ENCODE measurements around the gene TBPL1. TPM values are rescaled to one million over a fixed set of nuclear protein-coding genes. Genes with fewer than 3 reads are reported as not detected.
A peak's percentile ranks its signal among the peaks of the same experiment; 100 is the strongest.

The TBPL1 gene
- total RNA-seq (26.9 and 29.6 TPM in 2 replicates), polyA plus RNA-seq (23.3 and 29.5 TPM in 2 replicates), polyA minus RNA-seq (24.6 and 42.7 TPM in 2 replicates)
- total RNA-seq (2013): 40.1 TPM

DNA sequence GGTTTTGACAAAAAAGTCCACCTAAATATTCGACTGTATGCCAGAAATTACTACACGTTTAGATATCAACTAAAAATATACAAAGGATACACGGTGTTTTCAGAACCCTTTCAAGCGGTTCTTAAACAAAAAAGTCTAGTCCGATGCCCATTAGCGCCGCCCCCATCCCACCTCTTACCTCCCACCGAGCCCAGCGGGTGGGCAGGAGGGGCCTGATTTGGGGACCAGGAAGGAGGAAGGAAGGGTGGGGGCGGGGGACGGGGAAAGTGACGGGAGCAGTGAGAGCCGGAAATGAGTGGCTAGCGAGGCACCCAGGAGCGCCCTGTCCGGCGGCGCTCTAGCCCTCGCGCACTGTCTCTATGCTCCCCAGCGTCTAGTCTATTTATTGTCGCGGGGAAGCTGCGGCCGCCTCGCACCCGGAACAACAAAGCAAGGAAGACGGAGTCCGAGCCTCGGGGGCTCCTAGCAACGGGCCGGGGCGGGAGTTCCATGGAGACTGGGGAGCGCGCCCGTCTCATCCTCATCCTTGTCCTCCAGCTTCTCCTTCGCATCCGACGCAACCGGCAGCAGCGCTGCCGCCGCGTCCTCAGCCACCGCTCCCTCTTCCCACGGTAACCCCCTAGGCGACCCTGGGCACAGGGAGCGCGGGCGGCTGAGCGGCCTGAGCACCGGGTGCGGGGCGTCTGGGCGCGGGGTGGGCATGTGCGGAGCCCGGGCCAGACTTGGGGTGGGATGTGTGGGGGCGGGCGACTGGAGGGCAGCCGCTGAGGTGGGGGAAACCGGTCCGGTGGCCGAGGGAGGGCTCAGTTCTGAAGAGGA is at the start of gene TBPL1:
Gene TBPL1 (plus strand): TSS at position 410 of the 819 bp plus-strand sequence. CDS start 26,902 bp downstream, outside the sequence.
- POLR2A ChIA-PET: interaction anchor here (0.7 to 0.8 kb wide), 2 partner anchors 11 to 14 kb away, joined by 3 to 4 read pairs; no protein-coding TSS in a partner anchor
- H4K20me1 ChIP-seq (ENCODE audit: control insufficient read depth, insufficient read depth, low read length, poor library complexity, severe bottlenecking): peaks cover 6% of the 10 kb centered on the region
- WGBS (ENCODE audit: insufficient coverage): under 1% methylated on average over 51 of the region's 64 CpGs
- intact Hi-C loops (cut with micrococcal nuclease): loop anchor here (1.0 to 5.0 kb wide), 7 partner anchors 20 to 1544 kb away; partner anchors contain the start of genes AHI1, HBS1L, MYB and SLC18B1
- peaks cover 20 to 27% of the 10 kb centered on the region in 2 donors for H3K4me1 ChIP-seq (ENCODE audit: control insufficient read depth in 2 of 2, insufficient read depth in 2 of 2, low read length in 2 of 2)
- peak within 1 kb of the TSS; percentile 75 for H3K4me2 ChIP-seq (replicated peaks; ENCODE audit: low read depth, low read length, poor library complexity, severe bottlenecking)
- TF ChIP-seq, protein P1, sequence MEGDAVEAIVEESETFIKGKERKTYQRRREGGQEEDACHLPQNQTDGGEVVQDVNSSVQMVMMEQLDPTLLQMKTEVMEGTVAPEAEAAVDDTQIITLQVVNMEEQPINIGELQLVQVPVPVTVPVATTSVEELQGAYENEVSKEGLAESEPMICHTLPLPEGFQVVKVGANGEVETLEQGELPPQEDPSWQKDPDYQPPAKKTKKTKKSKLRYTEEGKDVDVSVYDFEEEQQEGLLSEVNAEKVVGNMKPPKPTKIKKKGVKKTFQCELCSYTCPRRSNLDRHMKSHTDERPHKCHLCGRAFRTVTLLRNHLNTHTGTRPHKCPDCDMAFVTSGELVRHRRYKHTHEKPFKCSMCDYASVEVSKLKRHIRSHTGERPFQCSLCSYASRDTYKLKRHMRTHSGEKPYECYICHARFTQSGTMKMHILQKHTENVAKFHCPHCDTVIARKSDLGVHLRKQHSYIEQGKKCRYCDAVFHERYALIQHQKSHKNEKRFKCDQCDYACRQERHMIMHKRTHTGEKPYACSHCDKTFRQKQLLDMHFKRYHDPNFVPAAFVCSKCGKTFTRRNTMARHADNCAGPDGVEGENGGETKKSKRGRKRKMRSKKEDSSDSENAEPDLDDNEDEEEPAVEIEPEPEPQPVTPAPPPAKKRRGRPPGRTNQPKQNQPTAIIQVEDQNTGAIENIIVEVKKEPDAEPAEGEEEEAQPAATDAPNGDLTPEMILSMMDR (IDR thresholded peaks at IDR 0.05): no peak
- no peak for TF ChIP-seq EZH2 (IDR thresholded peaks at IDR 0.05; ENCODE audit: borderline replicate concordance, insufficient read depth, low read depth, low read length, poor library complexity, severe bottlenecking)
- H3K4me3 Mint-ChIP-seq: peak within 1 kb of the TSS; percentile 98
- peak within 1 kb of the TSS; percentile 78 to 98 (median 94) for H3K4me3 ChIP-seq (ENCODE audit: control extremely low read depth in 1 of 5, extremely low read depth in 1 of 5, insufficient read depth in 1 of 5, low read depth in 2 of 5, low read length in 4 of 5)
- no peaks in the 10 kb centered on the region for H3K27me3 ChIP-seq (replicated peaks in 1 of 4; ENCODE audit: control extremely low read depth in 1 of 4, control insufficient read depth in 3 of 4, insufficient read depth in 4 of 4, low read length in 3 of 4)
- H3K27ac ChIP-seq (ENCODE audit: low read length in 2 of 2): peak within 1 kb of the TSS; percentile 83 to 89
- CTCF ChIA-PET: interaction anchor here (1.7 to 4.3 kb wide), 6 partner anchors 12 to 144 kb away, joined by 3 to 22 read pairs (median 9); no protein-coding TSS in a partner anchor
- H3K36me3 ChIP-seq (replicated peaks in 1 of 2; ENCODE audit: control extremely low read depth in 1 of 2, control insufficient read depth in 1 of 2, extremely low read depth in 1 of 2, insufficient read depth in 2 of 2, low read length in 1 of 2): no peaks in the 10 kb centered on the region
- H3K79me2 ChIP-seq (ENCODE audit: control insufficient read depth, insufficient read depth, low read length): peaks cover 57% of the 10 kb centered on the region
- DNase-seq (peak; percentile 97), ATAC-seq (ENCODE audit: low read depth) (peak; percentile 78)
- H3K27me3 Mint-ChIP-seq: no peaks in the 10 kb centered on the region
- H3K4me1 Mint-ChIP-seq: peaks cover 48% of the 10 kb centered on the region
- H3K9me3 ChIP-seq (ENCODE audit: control extremely low read depth in 1 of 3, control insufficient read depth in 2 of 3, insufficient read depth in 1 of 3, low read length in 2 of 3): no peaks in the 10 kb centered on the region
- no peaks in the 10 kb centered on the region for H3K9me3 Mint-ChIP-seq (ENCODE audit: insufficient read depth)
- H2AFZ ChIP-seq (ENCODE audit: insufficient read depth, low read depth, low read length, poor library complexity, severe bottlenecking): peak within 1 kb of the TSS; percentile 95
- peak within 1 kb of the TSS; percentile 97 for H3K27ac Mint-ChIP-seq
- H3K9ac ChIP-seq (ENCODE audit: low read length): peak within 1 kb of the TSS; percentile 78

DNA sequence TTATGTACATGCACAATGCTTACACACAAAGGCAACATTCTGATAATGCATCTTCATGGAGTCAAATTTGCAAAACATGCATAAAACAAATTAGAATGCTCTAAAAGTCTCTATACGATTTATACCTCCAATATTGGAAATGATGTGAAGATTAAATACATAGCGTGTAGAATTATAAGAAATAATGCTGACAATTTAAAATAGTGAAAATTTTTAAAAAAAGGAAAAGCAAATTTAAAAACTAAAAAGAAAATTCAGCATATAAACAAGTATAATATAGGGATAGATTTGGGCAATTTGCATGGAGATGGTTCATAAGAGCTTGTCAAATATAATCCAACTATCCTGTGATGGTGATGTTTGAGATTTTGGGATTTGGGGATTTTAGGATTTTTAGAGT is 49.2 kb upstream of the TBPL1 start:
- H3K79me2 ChIP-seq (ENCODE audit: control insufficient read depth, insufficient read depth, low read length): no peaks in the 10 kb centered on the region
- no CpG with 5 or more reads among the region's 2 CpGs for WGBS (ENCODE audit: insufficient coverage)

More for the DNA sequence above, 49.2 kb upstream of the TBPL1 start:
- H4K20me1 ChIP-seq (ENCODE audit: control insufficient read depth, insufficient read depth, low read length, poor library complexity, severe bottlenecking): no peaks in the 10 kb centered on the region
- no peaks in the 10 kb centered on the region for H3K36me3 ChIP-seq (replicated peaks in 1 of 2; ENCODE audit: control extremely low read depth in 1 of 2, control insufficient read depth in 1 of 2, extremely low read depth in 1 of 2, insufficient read depth in 2 of 2, low read length in 1 of 2)
- H3K27ac Mint-ChIP-seq: no peak overlapping the region
- no peak overlapping the region for H3K9ac ChIP-seq (ENCODE audit: low read length)
- no peak overlapping the region for H3K4me3 Mint-ChIP-seq
- H3K4me1 Mint-ChIP-seq: no peaks in the 10 kb centered on the region
- peaks cover 0 to 32% (median 12%) of the 10 kb centered on the region in 4 experiments for H3K27me3 ChIP-seq (replicated peaks in 1 of 4; ENCODE audit: control extremely low read depth in 1 of 4, control insufficient read depth in 3 of 4, insufficient read depth in 4 of 4, low read length in 3 of 4)
- ChIA-PET POLR2A (no interaction called here), CTCF (no interaction called here)
- H2AFZ ChIP-seq (ENCODE audit: insufficient read depth, low read depth, low read length, poor library complexity, severe bottlenecking): no peak overlapping the region
- intact Hi-C loops (cut with micrococcal nuclease): no loop called here
- no peaks in the 10 kb centered on the region for H3K9me3 ChIP-seq (ENCODE audit: control extremely low read depth in 1 of 3, control insufficient read depth in 2 of 3, insufficient read depth in 1 of 3, low read length in 2 of 3)
- no peak for TF ChIP-seq EZH2 (IDR thresholded peaks at IDR 0.05; ENCODE audit: borderline replicate concordance, insufficient read depth, low read depth, low read length, poor library complexity, severe bottlenecking)
- TF ChIP-seq, protein P1 (IDR thresholded peaks at IDR 0.05): no peak
- H3K9me3 Mint-ChIP-seq (ENCODE audit: insufficient read depth): no peaks in the 10 kb centered on the region
- DNase-seq (no peak), ATAC-seq (ENCODE audit: low read depth) (no peak)
- peaks cover 50% of the 10 kb centered on the region for H3K27me3 Mint-ChIP-seq
- no peak overlapping the region for H3K27ac ChIP-seq (ENCODE audit: low read length in 2 of 2)
- no peaks in the 10 kb centered on the region for H3K4me1 ChIP-seq (ENCODE audit: control insufficient read depth in 2 of 2, insufficient read depth in 2 of 2, low read length in 2 of 2)
- no peak overlapping the region for H3K4me2 ChIP-seq (replicated peaks; ENCODE audit: low read depth, low read length, poor library complexity, severe bottlenecking)
- no peak overlapping the region for H3K4me3 ChIP-seq (ENCODE audit: control extremely low read depth in 1 of 5, extremely low read depth in 1 of 5, insufficient read depth in 1 of 5, low read depth in 2 of 5, low read length in 4 of 5)

Measured in B cell (primary cell).